ENCODE data around the gene CASS4. TPM values are rescaled to one million over a fixed set of nuclear protein-coding genes. Genes with fewer than 3 reads are reported as not detected.

Gene CASS4
- total RNA-seq, 1 experiment from 2014 or later = 0.15 TPM

DNA sequence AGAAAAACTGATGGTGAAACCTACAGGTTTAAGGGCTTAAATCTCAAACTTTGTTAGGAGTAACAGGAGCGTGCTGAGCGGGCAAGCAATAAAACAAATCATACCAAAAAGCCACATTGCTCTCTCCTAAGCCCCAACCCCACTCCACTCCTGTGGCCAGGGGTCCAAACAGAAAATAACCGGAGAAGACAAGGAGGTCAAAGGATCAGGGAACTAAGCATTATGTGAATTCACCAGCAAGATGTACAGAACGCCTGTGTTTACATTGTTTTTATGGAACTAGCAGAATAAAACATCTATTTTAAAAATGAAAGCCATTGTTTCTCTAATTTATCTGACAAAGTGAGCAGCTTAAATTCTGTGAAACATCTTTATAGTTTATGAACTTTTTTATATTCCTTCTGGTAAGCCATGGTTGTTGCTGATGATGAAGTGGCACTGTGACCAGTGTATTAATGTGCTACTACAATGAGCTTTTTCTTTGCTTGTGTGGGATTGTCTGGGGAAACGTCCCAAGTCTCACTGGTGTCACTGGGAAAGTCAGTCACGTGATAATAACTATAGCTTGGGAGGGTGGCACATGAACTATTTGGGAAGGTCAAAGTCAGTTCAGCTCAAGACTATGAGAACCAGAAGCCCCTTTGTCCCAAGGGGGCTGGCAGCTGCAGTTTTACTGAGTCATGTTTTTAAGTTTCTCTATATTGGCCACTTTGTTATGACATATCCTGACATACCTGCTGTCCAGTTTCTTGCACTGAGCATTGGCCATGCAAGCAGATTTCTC is 43.5 kb upstream of the CASS4 start:
- no peak for ATAC-seq

DNA sequence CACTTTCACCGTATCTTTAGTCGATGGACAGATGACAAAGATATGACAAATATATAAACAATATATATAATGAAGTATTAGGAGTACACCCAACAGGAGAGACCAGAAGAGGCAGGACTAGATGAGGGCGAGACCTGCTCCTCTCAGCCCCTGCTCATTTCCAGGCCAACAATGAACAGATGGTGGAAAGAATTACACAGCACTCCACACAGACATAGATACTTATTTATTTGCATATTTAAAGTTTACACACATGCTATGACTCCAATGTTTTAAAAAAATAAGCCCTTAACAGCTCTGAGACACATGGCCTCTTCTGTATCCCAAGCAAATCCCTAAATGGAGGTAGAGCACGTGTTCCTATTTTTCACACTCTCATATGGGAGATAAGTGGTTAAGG is 42.9 kb upstream of the CASS4 start:
- Histone ChIP-seq H3K9me3 (ENCODE audit: control insufficient read depth, insufficient read depth, low read depth, low read length) (no peaks in the 10 kb centered on the region), H3K36me3 (ENCODE audit: control insufficient read depth, insufficient read depth, low read length) (peaks cover 26% of the 10 kb centered on the region), H3K27ac (ENCODE audit: low read length) (no peak overlapping the region), H3K4me3 (ENCODE audit: low read depth in 2 of 2, low read length in 2 of 2) (no peak overlapping the region), H3K4me1 (ENCODE audit: control insufficient read depth, insufficient read depth, low read length) (no peaks in the 10 kb centered on the region), H3K27me3 (ENCODE audit: control insufficient read depth, insufficient read depth, low read length) (no peaks in the 10 kb centered on the region)
- ChIA-PET CTCF (no interaction called here), POLR2A (no interaction called here)
- BruUV-seq (replicated peaks) = no TSS peak
- in situ Hi-C loops (cut with HindIII; ENCODE audit: low pct_unique_long_range_greater_than_20kb, low sequenced_read_pairs) = no loop called here
- DNase-seq (ENCODE audit: low read depth, low spot score) = no peak
- intact Hi-C loops (cut with micrococcal nuclease; ENCODE audit: unreplicated experiment) = no loop called here
- ATAC-seq = no peak
- TF ChIP-seq, protein P1, sequence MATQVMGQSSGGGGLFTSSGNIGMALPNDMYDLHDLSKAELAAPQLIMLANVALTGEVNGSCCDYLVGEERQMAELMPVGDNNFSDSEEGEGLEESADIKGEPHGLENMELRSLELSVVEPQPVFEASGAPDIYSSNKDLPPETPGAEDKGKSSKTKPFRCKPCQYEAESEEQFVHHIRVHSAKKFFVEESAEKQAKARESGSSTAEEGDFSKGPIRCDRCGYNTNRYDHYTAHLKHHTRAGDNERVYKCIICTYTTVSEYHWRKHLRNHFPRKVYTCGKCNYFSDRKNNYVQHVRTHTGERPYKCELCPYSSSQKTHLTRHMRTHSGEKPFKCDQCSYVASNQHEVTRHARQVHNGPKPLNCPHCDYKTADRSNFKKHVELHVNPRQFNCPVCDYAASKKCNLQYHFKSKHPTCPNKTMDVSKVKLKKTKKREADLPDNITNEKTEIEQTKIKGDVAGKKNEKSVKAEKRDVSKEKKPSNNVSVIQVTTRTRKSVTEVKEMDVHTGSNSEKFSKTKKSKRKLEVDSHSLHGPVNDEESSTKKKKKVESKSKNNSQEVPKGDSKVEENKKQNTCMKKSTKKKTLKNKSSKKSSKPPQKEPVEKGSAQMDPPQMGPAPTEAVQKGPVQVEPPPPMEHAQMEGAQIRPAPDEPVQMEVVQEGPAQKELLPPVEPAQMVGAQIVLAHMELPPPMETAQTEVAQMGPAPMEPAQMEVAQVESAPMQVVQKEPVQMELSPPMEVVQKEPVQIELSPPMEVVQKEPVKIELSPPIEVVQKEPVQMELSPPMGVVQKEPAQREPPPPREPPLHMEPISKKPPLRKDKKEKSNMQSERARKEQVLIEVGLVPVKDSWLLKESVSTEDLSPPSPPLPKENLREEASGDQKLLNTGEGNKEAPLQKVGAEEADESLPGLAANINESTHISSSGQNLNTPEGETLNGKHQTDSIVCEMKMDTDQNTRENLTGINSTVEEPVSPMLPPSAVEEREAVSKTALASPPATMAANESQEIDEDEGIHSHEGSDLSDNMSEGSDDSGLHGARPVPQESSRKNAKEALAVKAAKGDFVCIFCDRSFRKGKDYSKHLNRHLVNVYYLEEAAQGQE (IDR thresholded peaks at IDR 0.05; ENCODE audit: insufficient read depth in 1 of 2, low read depth in 2 of 2, low read length in 1 of 2) = no peak
- TF ChIP-seq SIN3A (IDR thresholded peaks at IDR 0.05; ENCODE audit: borderline replicate concordance, insufficient read depth, low read depth, low read length) (no peak), POLR2AphosphoS5 (IDR thresholded peaks at IDR 0.05; ENCODE audit: low read depth, low read length) (no peak)

More for the DNA sequence above, 43.5 kb upstream of the CASS4 start:
- Histone ChIP-seq H3K27ac (ENCODE audit: low read length) (no peak overlapping the region), H3K36me3 (ENCODE audit: control insufficient read depth, insufficient read depth, low read length) (peaks cover 22% of the 10 kb centered on the region), H3K9me3 (ENCODE audit: control insufficient read depth, insufficient read depth, low read depth, low read length) (no peaks in the 10 kb centered on the region), H3K27me3 (ENCODE audit: control insufficient read depth, insufficient read depth, low read length) (no peaks in the 10 kb centered on the region), H3K4me1 (ENCODE audit: control insufficient read depth, insufficient read depth, low read length) (no peaks in the 10 kb centered on the region), H3K4me3 (ENCODE audit: low read depth in 2 of 2, low read length in 2 of 2) (no peak overlapping the region)
- intact Hi-C loops (cut with micrococcal nuclease; ENCODE audit: unreplicated experiment) (no loop called here), in situ Hi-C loops (cut with HindIII; ENCODE audit: low pct_unique_long_range_greater_than_20kb, low sequenced_read_pairs) (no loop called here)
- ChIA-PET CTCF (no interaction called here), POLR2A (no interaction called here)
- no peak for DNase-seq (ENCODE audit: low read depth, low spot score)
- TF ChIP-seq SIN3A (IDR thresholded peaks at IDR 0.05; ENCODE audit: borderline replicate concordance, insufficient read depth, low read depth, low read length) (no peak), POLR2AphosphoS5 (IDR thresholded peaks at IDR 0.05; ENCODE audit: low read depth, low read length) (peak; percentile 57)
- no TSS peak for BruUV-seq (replicated peaks)

DNA sequence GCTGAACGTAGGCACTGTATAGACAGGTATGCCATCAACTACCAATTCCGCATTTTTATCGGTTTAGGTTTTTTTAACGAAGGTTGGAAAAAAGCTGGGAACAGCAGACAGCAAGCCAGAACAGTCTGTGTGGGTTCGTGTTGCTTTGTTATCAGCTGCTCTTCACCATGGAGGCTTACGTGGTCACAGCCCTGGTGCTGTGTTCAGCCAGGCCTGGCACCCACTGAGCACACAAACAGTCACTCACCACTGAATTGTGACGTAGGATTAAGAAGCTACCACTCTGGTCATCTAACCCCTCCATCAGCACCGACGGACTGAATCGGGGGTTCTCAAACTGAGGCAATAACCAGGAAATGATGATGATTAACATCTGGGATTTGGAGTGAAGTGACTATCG is 40.1 kb upstream of the CASS4 start:
- BruUV-seq (replicated peaks) = no TSS peak
- intact Hi-C loops (cut with micrococcal nuclease; ENCODE audit: unreplicated experiment) (no loop called here), in situ Hi-C loops (cut with HindIII; ENCODE audit: low pct_unique_long_range_greater_than_20kb, low sequenced_read_pairs) (no loop called here)
- Histone ChIP-seq H3K27me3 (ENCODE audit: control insufficient read depth, insufficient read depth, low read length) (no peaks in the 10 kb centered on the region), H3K9me3 (ENCODE audit: control insufficient read depth, insufficient read depth, low read depth, low read length) (no peaks in the 10 kb centered on the region), H3K27ac (ENCODE audit: low read length) (no peak overlapping the region), H3K36me3 (ENCODE audit: control insufficient read depth, insufficient read depth, low read length) (peaks cover 38% of the 10 kb centered on the region), H3K4me1 (ENCODE audit: control insufficient read depth, insufficient read depth, low read length) (no peaks in the 10 kb centered on the region), H3K4me3 (ENCODE audit: low read depth in 2 of 2, low read length in 2 of 2) (no peak overlapping the region)
- TF ChIP-seq TCF7L2 (IDR thresholded peaks at IDR 0.05; ENCODE audit: low read depth, low read length) (no peak), POLR2AphosphoS5 (IDR thresholded peaks at IDR 0.05; ENCODE audit: low read depth, low read length) (no peak), SIN3A (IDR thresholded peaks at IDR 0.05; ENCODE audit: borderline replicate concordance, insufficient read depth, low read depth, low read length) (no peak)
- TF ChIP-seq, protein P2, sequence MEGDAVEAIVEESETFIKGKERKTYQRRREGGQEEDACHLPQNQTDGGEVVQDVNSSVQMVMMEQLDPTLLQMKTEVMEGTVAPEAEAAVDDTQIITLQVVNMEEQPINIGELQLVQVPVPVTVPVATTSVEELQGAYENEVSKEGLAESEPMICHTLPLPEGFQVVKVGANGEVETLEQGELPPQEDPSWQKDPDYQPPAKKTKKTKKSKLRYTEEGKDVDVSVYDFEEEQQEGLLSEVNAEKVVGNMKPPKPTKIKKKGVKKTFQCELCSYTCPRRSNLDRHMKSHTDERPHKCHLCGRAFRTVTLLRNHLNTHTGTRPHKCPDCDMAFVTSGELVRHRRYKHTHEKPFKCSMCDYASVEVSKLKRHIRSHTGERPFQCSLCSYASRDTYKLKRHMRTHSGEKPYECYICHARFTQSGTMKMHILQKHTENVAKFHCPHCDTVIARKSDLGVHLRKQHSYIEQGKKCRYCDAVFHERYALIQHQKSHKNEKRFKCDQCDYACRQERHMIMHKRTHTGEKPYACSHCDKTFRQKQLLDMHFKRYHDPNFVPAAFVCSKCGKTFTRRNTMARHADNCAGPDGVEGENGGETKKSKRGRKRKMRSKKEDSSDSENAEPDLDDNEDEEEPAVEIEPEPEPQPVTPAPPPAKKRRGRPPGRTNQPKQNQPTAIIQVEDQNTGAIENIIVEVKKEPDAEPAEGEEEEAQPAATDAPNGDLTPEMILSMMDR (IDR thresholded peaks at IDR 0.05) = no peak
- TF ChIP-seq, protein P1 (IDR thresholded peaks at IDR 0.05; ENCODE audit: insufficient read depth in 1 of 2, low read depth in 2 of 2, low read length in 1 of 2) = no peak
- no peak for DNase-seq (ENCODE audit: low read depth, low spot score)
- ChIA-PET CTCF (no interaction called here), POLR2A (no interaction called here)
- ATAC-seq = no peak

Measured in Panc1 (cell line).